B cell (primary cell): ENCODE measurements around the gene RASSF9. TPM values are rescaled to one million over a fixed set of nuclear protein-coding genes. Genes with fewer than 3 reads are reported as not detected.

ENCODE experiments used
- ATAC-seq: fragments of 200-7000 bp; cut with Tn5 transposase; one replicate; pipeline ENCODE4 v1.10.0; 2021; ENCODE audit warnings: low read depth, mild to moderate bottlenecking, moderate number of reproducible peaks, moderate library complexity
- CTCF ChIA-PET: fragments of 350-600 bp; sonication (Branson Sonifier 250); formaldehyde crosslinking; loops from one replicate; lab custom pipeline; 2021; ENCODE audit warnings: antibody characterized with exemption, inconsistent platforms; lab: Charles Lee
- POLR2A ChIA-PET: fragments of 350-600 bp; sonication (Branson Sonifier 250); formaldehyde crosslinking; loops from one replicate; lab custom pipeline; 2021; ENCODE audit warnings: antibody characterized with exemption; lab: Charles Lee
- DNase-seq: peaks from one replicate; pipeline ENCODE4 v3.0.0; 2013
- H2AFZ ChIP-seq: 2 replicates; pipeline ENCODE4 v1.6.1; 2012; ENCODE audit warnings: mild to moderate bottlenecking, low read depth, low read length; ENCODE audit not compliant: insufficient read depth, poor library complexity, severe bottlenecking
- H3K27ac ChIP-seq, 2 donors: 1 replicate in 1 of 2; 2 replicates in 1 of 2; pipeline ENCODE4 v1.5.1; 2012 to 2013; ENCODE audit warnings: low read length in 2 of 2, mild to moderate bottlenecking in 2 of 2, moderate library complexity in 1 of 2
- H3K27me3 ChIP-seq, 4 experiments: fragments of 200-600 bp in 1 of 4; sonication (generic) in 1 of 4; replicated peaks in 1 of 4; 1 replicate in 2 of 4; 2 replicates in 2 of 4; pipeline versions ENCODE4 v1.6.1 to v1.7.0; 2013 to 2016; ENCODE audit warnings: low read length in 3 of 4, mild to moderate bottlenecking in 2 of 4, mixed read lengths in 1 of 4, moderate library complexity in 1 of 4; ENCODE audit not compliant: insufficient read depth in 4 of 4, control insufficient read depth in 3 of 4; ENCODE audit errors: control extremely low read depth in 1 of 4
- H3K36me3 ChIP-seq, 2 experiments: replicated peaks in 1 of 2; 1 replicate in 1 of 2; 2 replicates in 1 of 2; pipeline versions ENCODE4 v1.6.1 to v1.7.1; 2013; ENCODE audit warnings: low read length in 1 of 2; ENCODE audit not compliant: insufficient read depth in 2 of 2, control insufficient read depth in 1 of 2; ENCODE audit errors: control extremely low read depth in 1 of 2, extremely low read depth in 1 of 2
- H3K4me1 ChIP-seq, 2 donors: fragments of 200-600 bp in 1 of 2; sonication (generic) in 1 of 2; 1 replicate in 1 of 2; 2 replicates in 1 of 2; pipeline versions ENCODE4 v1.5.1 to v1.6.1; 2013 to 2017; ENCODE audit warnings: low read length in 2 of 2; ENCODE audit not compliant: control insufficient read depth in 2 of 2, insufficient read depth in 2 of 2
- H3K4me2 ChIP-seq: replicated peaks from 2 replicates; pipeline ENCODE3; 2012; ENCODE audit warnings: mild to moderate bottlenecking, low read depth, low read length; ENCODE audit not compliant: poor library complexity, severe bottlenecking
- H3K4me3 ChIP-seq, 5 experiments: fragments of 200-600 bp in 1 of 5; sonication (generic) in 1 of 5; 1 replicate in 3 of 5; 2 replicates in 2 of 5; pipeline versions ENCODE4 v1.5.1 to v1.7.0; 2011 to 2016; ENCODE audit warnings: low read length in 4 of 5, mild to moderate bottlenecking in 4 of 5, low read depth in 2 of 5, control low read depth in 1 of 5, moderate library complexity in 1 of 5; ENCODE audit not compliant: insufficient read depth in 1 of 5; ENCODE audit errors: control extremely low read depth in 1 of 5, extremely low read depth in 1 of 5
- H3K79me2 ChIP-seq: fragments of 200-600 bp; sonication (generic); one replicate; pipeline ENCODE4 v1.6.0; 2016; ENCODE audit warnings: low read length; ENCODE audit not compliant: control insufficient read depth, insufficient read depth
- H3K9ac ChIP-seq: fragments of 200-600 bp; sonication (generic); 2 replicates; pipeline ENCODE4 v1.6.1; 2017; ENCODE audit warnings: mild to moderate bottlenecking, low read length, moderate library complexity
- H3K9me3 ChIP-seq, 3 donors: one replicate each; pipeline versions ENCODE4 v1.6.1 to v1.7.1; 2013; ENCODE audit warnings: low read length in 2 of 3; ENCODE audit not compliant: control insufficient read depth in 2 of 3, insufficient read depth in 1 of 3; ENCODE audit errors: control extremely low read depth in 1 of 3
- H4K20me1 ChIP-seq: 2 replicates; pipeline ENCODE4 v1.6.0; 2012; ENCODE audit warnings: mild to moderate bottlenecking, low read length; ENCODE audit not compliant: insufficient read depth, control insufficient read depth, poor library complexity, severe bottlenecking
- H3K27ac Mint-ChIP-seq: one replicate; pipeline ENCODE4 v1.8.0; 2021; ENCODE audit warnings: mixed read lengths
- H3K27me3 Mint-ChIP-seq: one replicate; pipeline ENCODE4 v1.8.0; 2021; ENCODE audit warnings: mixed read lengths
- H3K4me1 Mint-ChIP-seq: one replicate; pipeline ENCODE4 v1.8.0; 2021; ENCODE audit warnings: mixed read lengths
- H3K4me3 Mint-ChIP-seq: one replicate; pipeline ENCODE4 v1.8.0; 2021; ENCODE audit warnings: mixed read lengths
- H3K9me3 Mint-ChIP-seq: one replicate; pipeline ENCODE4 v1.8.0; 2022; ENCODE audit warnings: mixed read lengths; ENCODE audit not compliant: insufficient read depth
- CTCF ChIP-seq: fragments of 200-600 bp; IDR thresholded peaks from one replicate; pipeline ENCODE4 v1.8.0; 2022; ENCODE audit warnings: antibody characterized with exemption, mild to moderate bottlenecking
- EZH2 ChIP-seq: IDR thresholded peaks from 2 replicates; pipeline ENCODE4 v1.6.1; 2012; ENCODE audit warnings: borderline replicate concordance, low read depth, mild to moderate bottlenecking, moderate library complexity, low read length; ENCODE audit not compliant: insufficient read depth, poor library complexity, severe bottlenecking
- WGBS: methylation state at CpG from one replicate; pipeline ENCODE4 v1.1.5; 2013; ENCODE audit warnings: missing lambda C conversion rate; ENCODE audit not compliant: insufficient coverage; 5-methylcytosine and 5-hydroxymethylcytosine counted together
- intact Hi-C: fragments of 100-400 bp; cut with micrococcal nuclease; formaldehyde crosslinking; loops from one replicate; pipeline ENCODE4 v1.10.0; 2022
- polyA plus RNA-seq: library from polyadenylated mRNA; depleted of rRNA; stranded (reverse); fragments of >200 nt; gene quantifications from 2 replicates; pipeline ENCODE4 v1.2.3, GENCODE V29; 2012
- total RNA-seq, 2 donors: library from RNA; stranded (reverse); fragments of 120-200 nt in 1 of 2; gene quantifications; 1 replicate in 1 of 2; 2 replicates in 1 of 2; pipeline versions ENCODE4 v1.2.3 to v1.2.4, GENCODE V29; 2013 to 2022

Gene RASSF9
- total and polyA plus RNA-seq, 2 donors (not counting 1 experiment from before 2014, with no cell fraction given): not detected

GRCh38 chr12:85784096-85784720, 52.0 kb downstream of the RASSF9 start:
- no peak overlapping the region for H2AFZ ChIP-seq
- DNase-seq: no peak
- H3K4me2 ChIP-seq: no peak overlapping the region
- TF ChIP-seq EZH2 (no peak), CTCF (no peak)
- H3K4me1 ChIP-seq: no peaks in the 10 kb centered on the region
- H3K4me3 ChIP-seq: no peak overlapping the region
- ATAC-seq: no peak
- Mint-ChIP-seq H3K27ac (no peak overlapping the region), H3K4me3 (no peak overlapping the region), H3K4me1 (no peaks in the 10 kb centered on the region), H3K27me3 (no peaks in the 10 kb centered on the region), H3K9me3 (peaks cover 2% of the 10 kb centered on the region)
- H3K9ac ChIP-seq: no peak overlapping the region
- no peak overlapping the region for H3K27ac ChIP-seq
- no CpG with 5 or more reads among the region's 2 CpGs for WGBS
- H4K20me1 ChIP-seq: no peaks in the 10 kb centered on the region
- intact Hi-C loops: no loop called here
- H3K36me3 ChIP-seq: no peaks in the 10 kb centered on the region
- H3K27me3 ChIP-seq: no peaks in the 10 kb centered on the region
- ChIA-PET CTCF (no interaction called here), POLR2A (no interaction called here)
- no peaks in the 10 kb centered on the region for H3K9me3 ChIP-seq
- H3K79me2 ChIP-seq: no peaks in the 10 kb centered on the region

- Histone ChIP-seq H3K4me1 (no peaks in the 10 kb centered on the region), H3K27me3 (no peaks in the 10 kb centered on the region), H3K4me2 (no peak overlapping the region), H3K4me3 (no peak overlapping the region), H2AFZ (no peak overlapping the region), H3K27ac (no peak overlapping the region), H3K9me3 (no peaks in the 10 kb centered on the region), H3K36me3 (no peaks in the 10 kb centered on the region), H4K20me1 (no peaks in the 10 kb centered on the region), H3K79me2 (no peaks in the 10 kb centered on the region), H3K9ac (no peak overlapping the region)
- Mint-ChIP-seq H3K27ac (no peak overlapping the region), H3K4me3 (no peak overlapping the region), H3K4me1 (no peaks in the 10 kb centered on the region), H3K27me3 (no peaks in the 10 kb centered on the region), H3K9me3 (peaks cover 3% of the 10 kb centered on the region)
- DNase-seq (no peak), ATAC-seq (no peak)
- intact Hi-C loops: no loop called here
- TF ChIP-seq EZH2 (no peak), CTCF (no peak)
- ChIA-PET CTCF (no interaction called here), POLR2A (no interaction called here)
- 80% methylated on average over 1 of the region's 1 CpG for WGBS
These were observed 53.5 kb downstream of the RASSF9 start for GRCh38 chr12:85782711-85783110.
